Cardiac muscle cell (in vitro differentiated cells and primary cell): ENCODE measurements around the gene PCGF3. TPM values are rescaled to one million over a fixed set of nuclear protein-coding genes. Genes with fewer than 3 reads are reported as not detected.

Source experiments
- DNase-seq, 2 donors: peaks; one replicate each; pipeline versions ENCODE4 v3.0.0 to v3.0.0-alpha.2; 2010 to 2017; ENCODE audit warnings: low read depth in 1 of 2, low spot score in 1 of 2
- H3K27ac ChIP-seq: fragments of 200-600 bp; sonication (generic); 2 replicates; pipeline ENCODE4 v1.5.1; 2016
- H3K27me3 ChIP-seq: fragments of 200-600 bp; sonication (generic); 2 replicates; pipeline ENCODE4 v1.6.0; 2016; ENCODE audit warnings: control low read depth
- H3K36me3 ChIP-seq: fragments of 200-600 bp; sonication (generic); 2 replicates; pipeline ENCODE4 v1.5.1; 2016; ENCODE audit warnings: control low read depth
- H3K4me1 ChIP-seq: fragments of 200-600 bp; sonication (generic); 2 replicates; pipeline ENCODE4 v1.8.1; 2017; ENCODE audit warnings: low read depth, mild to moderate bottlenecking, mixed run types
- H3K4me3 ChIP-seq: fragments of 200-600 bp; sonication (generic); 2 replicates; pipeline ENCODE4 v1.5.1; 2016; ENCODE audit warnings: mild to moderate bottlenecking
- H3K9me3 ChIP-seq: fragments of 200-600 bp; sonication (generic); 2 replicates; pipeline ENCODE4 v1.5.1; 2017; ENCODE audit warnings: low read depth, mild to moderate bottlenecking, control low read depth
- polyA plus RNA-seq: library from polyadenylated mRNA; unstranded; fragments of >200 nt; fragmentation: Nextera tagmentation; extraction: Ambion mirVana; gene quantifications from 2 replicates; pipeline ENCODE4 v1.2.1, GENCODE V29; 2016
- total RNA-seq: library from RNA; depleted of rRNA; stranded (reverse); fragments of >200 nt; gene quantifications from 2 replicates; pipeline ENCODE4 v1.2.3, GENCODE V29; 2016
- TF ChIP-seq, protein P1 (sequence below): IDR thresholded peaks from 2 replicates; pipeline ENCODE4 v1.5.1; 2012; ENCODE audit warnings: low read depth, mild to moderate bottlenecking, low read length

The PCGF3 gene
- total and polyA plus RNA-seq, 2 experiments from 2014 or later, result 32.8 to 118 TPM

- Histone ChIP-seq H3K4me3 (no peak overlapping the region), H3K4me1 (no peaks in the 10 kb centered on the region), H3K27ac (no peak overlapping the region), H3K36me3 (no peaks in the 10 kb centered on the region), H3K27me3 (peaks cover under 1% of the 10 kb centered on the region), H3K9me3 (no peaks in the 10 kb centered on the region)
- TF ChIP-seq, protein P1, sequence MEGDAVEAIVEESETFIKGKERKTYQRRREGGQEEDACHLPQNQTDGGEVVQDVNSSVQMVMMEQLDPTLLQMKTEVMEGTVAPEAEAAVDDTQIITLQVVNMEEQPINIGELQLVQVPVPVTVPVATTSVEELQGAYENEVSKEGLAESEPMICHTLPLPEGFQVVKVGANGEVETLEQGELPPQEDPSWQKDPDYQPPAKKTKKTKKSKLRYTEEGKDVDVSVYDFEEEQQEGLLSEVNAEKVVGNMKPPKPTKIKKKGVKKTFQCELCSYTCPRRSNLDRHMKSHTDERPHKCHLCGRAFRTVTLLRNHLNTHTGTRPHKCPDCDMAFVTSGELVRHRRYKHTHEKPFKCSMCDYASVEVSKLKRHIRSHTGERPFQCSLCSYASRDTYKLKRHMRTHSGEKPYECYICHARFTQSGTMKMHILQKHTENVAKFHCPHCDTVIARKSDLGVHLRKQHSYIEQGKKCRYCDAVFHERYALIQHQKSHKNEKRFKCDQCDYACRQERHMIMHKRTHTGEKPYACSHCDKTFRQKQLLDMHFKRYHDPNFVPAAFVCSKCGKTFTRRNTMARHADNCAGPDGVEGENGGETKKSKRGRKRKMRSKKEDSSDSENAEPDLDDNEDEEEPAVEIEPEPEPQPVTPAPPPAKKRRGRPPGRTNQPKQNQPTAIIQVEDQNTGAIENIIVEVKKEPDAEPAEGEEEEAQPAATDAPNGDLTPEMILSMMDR, result no peak
- DNase-seq, result no peak
Observed at GRCh38 chr4:683247-683897, 22.3 kb upstream of the PCGF3 start.

GRCh38 chr4:683982-684622 lies 21.5 kb upstream of the PCGF3 start:
- TF ChIP-seq, protein P1, result peak; percentile 80

GRCh38 chr4:684623-685327 lies 20.9 kb upstream of the PCGF3 start:
- no peak for DNase-seq
- Histone ChIP-seq H3K36me3 (no peaks in the 10 kb centered on the region), H3K4me3 (no peak overlapping the region), H3K27ac (no peak overlapping the region), H3K9me3 (no peaks in the 10 kb centered on the region), H3K27me3 (peaks cover 11% of the 10 kb centered on the region), H3K4me1 (no peaks in the 10 kb centered on the region)
- TF ChIP-seq, protein P1, result no peak

More at GRCh38 chr4:683982-684622, 21.5 kb upstream of the PCGF3 start:
- Histone ChIP-seq H3K27me3 (peaks cover 8% of the 10 kb centered on the region), H3K27ac (no peak overlapping the region), H3K4me1 (no peaks in the 10 kb centered on the region), H3K36me3 (no peaks in the 10 kb centered on the region), H3K4me3 (no peak overlapping the region), H3K9me3 (no peaks in the 10 kb centered on the region)
- DNase-seq, result peak; percentile 80 to 86

GRCh38 chr4:685679-686412 lies 19.8 kb upstream of the PCGF3 start:
- TF ChIP-seq, protein P1, result no peak
- H3K27me3 ChIP-seq, result peaks cover 11% of the 10 kb centered on the region
- no peaks in the 10 kb centered on the region for H3K36me3 ChIP-seq
- DNase-seq, result no peak
- no peaks in the 10 kb centered on the region for H3K4me1 ChIP-seq
- no peaks in the 10 kb centered on the region for H3K9me3 ChIP-seq
- H3K4me3 ChIP-seq, result no peak overlapping the region
- H3K27ac ChIP-seq, result no peak overlapping the region

DNA sequence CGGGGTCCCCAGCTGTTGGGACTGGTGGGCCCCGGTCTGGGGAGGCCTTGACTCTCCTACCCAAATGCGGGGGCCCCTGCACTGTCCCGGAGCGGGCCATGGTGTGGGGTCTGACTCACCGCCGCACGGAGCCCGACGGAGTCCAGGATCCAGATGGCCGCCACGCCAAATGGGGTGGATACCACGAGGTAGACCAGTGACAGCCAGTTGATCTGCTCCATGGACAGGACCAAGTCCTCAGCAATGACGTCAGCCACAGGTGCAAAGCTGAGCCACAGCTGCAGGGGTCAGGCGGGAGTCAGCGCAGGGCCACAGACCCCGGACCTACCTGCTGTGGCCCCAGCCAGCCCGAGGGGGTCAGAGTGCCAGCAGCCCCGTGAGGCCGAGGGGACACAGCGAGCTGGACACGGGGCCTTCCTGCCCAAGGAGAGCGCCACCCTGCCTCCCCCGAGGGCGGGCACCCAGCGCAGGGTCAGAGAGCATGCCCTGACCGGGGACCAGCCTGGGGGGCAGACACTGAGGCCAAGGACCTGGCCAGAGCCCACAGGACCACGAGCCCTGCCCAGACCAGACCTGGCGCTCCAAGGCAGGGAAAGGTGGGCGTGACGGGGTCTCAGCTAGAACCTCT lies 19.1 kb upstream of the PCGF3 start:
- H3K9me3 ChIP-seq, result no peaks in the 10 kb centered on the region
- no peak overlapping the region for H3K4me3 ChIP-seq
- H3K4me1 ChIP-seq, result no peaks in the 10 kb centered on the region
- no peak for DNase-seq
- H3K36me3 ChIP-seq, result no peaks in the 10 kb centered on the region
- TF ChIP-seq, protein P1, result no peak
- H3K27ac ChIP-seq, result no peak overlapping the region
- peaks cover 11% of the 10 kb centered on the region for H3K27me3 ChIP-seq
